Medulla oblongata (tissue), 1 donor: ENCODE data around the gene ARHGAP27.
"Not testable (repeated sequence)": the region's sequence is repeated elsewhere in the genome, so short reads cannot be mapped to it uniquely, and the experiment has no call there.

ENCODE experiments used
- DNase-seq: peaks from one replicate; pipeline ENCODE4 v3.0.0-alpha.2; 2015; ENCODE audit errors: extremely low spot score

The ARHGAP27 gene

GRCh38 chr17:45445901-45446743, 13.5 kb upstream of the ARHGAP27 start:
- DNase-seq: not testable (repeated sequence)

- DNase-seq: not testable (repeated sequence)
These were observed 12.5 kb upstream of the ARHGAP27 start for GRCh38 chr17:45444856-45445820.

DNA sequence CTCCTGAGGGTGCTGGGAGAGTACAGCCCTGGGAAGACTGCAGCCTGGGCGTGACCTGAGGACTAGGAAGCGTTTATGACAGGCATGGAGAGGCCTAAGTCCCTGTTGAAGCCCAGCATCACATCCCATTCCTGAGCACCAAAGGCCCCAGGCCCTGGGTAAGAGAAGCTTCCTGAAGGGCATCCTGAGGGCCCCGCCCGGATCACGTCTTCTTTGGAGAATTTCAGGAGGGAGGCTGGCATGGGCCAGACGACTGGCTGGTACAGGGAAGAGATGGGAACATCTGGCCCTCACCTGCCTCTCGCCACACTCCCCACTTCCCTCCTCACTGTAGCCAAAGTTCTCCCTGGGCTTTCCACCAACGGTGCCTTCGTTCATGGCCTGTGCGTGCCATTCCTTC, 11.6 kb upstream of the ARHGAP27 start:
- not testable (repeated sequence) for DNase-seq

DNA sequence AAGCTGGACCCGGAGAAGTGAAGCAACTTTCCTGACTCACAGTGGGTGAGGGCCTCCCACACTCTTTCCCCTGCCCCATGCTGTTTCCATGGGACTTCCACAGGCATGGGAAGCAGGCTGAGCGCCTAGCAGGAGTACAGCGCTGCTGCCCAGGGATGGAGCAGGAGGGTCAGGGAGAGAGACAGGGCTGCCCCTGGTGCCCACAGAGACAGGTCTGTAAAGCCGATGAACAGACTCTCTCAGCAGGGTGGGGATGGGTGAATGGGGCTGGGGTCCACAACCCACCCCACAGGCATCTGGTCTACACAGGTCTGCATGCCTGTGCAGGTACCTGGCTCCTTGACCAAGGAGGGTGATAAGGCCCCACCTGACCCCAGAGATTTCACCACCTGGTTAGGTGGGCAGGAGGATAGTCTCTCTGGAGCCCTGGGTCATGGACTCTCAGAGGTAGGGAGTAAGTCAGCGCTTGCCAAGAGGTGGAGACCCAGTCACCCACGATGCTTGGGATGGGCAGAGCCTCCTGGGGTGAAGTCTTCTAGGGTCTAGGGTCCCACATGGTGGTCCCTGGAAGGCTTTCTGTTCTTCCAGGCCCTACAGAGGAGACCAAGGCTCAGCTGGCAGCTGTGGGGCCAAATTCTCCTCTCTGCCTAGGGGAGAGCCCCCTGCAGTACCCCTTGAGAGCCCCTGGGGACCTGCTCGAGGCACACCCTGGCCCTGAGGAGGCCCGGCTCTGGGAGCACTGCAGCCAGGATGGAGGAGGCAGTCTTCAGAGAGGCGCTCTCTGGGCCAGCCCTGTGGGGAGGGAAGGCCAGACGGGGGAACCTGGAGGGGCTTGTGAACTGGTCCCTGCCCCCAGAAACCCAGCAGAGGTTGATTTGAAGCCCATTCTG, 10.9 kb upstream of the ARHGAP27 start:
- DNase-seq: not testable (repeated sequence)

- DNase-seq: no peak
These were observed 9.0 kb upstream of the ARHGAP27 start for GRCh38 chr17:45441526-45442310.

DNA sequence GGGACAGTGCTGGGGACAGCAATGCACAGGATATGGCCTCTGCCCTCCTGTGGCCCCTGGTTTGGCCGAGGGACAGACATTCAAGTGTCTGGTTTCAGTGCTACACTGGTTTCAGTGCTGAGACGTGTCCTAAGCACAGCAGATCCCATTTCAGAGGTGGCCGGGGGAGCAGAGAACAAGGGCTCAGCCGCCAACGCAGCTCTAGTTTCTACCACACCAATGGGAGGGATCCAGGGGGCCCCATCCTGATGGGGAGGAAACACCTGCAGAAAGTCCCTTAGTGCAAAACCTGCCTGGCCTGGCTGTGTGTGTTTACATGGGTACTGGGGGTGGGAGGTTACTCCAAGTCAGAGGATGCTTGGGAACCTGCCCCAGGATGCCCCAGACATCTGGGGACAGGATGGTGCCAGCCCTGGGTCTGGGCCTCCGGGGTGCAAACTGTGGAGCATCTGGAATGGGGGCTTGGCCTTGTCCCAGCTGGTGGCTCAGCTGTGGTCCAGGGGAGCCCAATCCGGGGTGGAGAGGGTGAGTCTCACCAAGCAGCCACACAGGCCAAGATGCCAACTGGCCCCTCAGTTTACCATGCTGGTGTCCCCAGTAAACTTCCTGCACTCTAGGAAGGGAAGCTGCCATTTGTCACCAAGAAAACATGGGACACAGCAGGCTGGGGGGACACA, 8.3 kb upstream of the ARHGAP27 start:
- DNase-seq: not testable (repeated sequence)

GRCh38 chr17:45440161-45440778, 7.6 kb upstream of the ARHGAP27 start:
- no peak for DNase-seq

DNA sequence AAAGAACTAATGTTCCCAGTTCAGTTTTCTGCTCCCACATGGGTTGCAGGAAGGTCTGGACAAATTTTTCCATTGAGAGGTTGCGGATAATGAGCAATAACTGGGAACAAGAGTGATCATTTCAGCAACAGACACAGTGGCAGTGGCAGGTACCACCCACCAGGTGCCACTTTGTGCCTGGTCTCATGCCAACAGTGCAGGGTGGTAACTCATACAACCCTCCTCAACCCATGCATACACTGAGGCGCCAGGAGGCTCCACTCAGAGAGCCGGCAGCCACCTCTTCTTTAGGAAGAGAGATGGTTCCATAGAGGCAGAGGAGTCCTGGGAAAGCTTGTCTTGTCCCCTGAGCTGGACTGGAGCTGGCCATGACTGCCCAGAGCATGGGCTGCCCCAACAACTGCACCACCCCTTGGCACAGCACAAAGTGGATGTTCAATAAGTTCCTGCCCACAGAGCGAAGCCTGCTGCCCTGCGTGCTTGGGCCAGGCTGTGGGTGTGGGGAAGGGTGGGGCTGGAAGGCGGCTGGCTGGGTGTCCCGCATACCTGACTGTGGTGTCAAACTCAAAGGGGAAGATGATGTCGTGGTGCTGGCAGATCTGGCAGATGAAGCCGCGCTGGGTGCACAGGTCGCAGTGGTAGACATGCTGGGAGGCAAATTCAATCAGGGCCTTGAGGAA, 6.4 kb upstream of the ARHGAP27 start:
- DNase-seq: no peak

GRCh38 chr17:45437465-45438283, 5.0 kb upstream of the ARHGAP27 start:
- no peak for DNase-seq

DNA sequence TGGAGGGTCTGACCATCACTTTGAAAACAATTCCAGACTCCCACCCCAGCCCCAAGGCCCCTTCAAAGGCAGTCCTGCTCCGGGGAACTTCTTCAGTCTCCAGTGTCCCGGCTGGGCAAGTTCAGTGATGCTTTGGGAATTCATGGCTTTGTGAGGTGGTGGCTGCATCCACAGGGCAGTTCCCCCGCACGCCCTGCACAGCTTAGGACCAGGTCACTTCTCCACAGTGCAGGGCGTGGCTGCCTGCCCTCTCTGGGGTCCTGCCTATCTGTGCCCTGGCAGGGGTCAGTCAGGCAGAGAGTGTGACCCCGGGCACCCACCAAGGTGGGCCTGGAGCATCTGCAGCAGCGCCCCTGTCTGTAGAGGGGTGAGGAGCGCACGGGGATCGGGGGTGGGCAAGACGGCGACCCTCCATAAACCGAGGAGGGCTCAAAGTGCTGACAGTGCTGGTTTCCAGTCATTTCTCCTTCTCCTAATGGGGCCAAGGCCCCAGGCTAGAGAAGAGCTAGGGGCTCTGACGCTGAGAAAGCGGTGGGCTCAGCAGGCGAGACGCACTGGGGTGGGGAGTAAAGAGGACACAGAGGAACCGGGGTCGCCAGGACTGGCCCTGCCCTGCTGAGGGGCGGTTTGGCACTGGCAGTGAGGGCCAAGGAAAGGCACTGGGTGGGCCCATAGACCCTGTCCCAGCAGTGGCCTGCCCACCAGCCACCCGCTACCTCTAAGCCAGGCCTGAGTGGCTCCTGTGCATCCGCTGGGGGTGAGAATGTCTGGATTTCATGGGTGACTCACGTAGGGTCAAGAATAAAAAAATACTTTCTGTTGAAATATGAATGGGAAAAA, 4.2 kb upstream of the ARHGAP27 start:
- DNase-seq: no peak

DNA sequence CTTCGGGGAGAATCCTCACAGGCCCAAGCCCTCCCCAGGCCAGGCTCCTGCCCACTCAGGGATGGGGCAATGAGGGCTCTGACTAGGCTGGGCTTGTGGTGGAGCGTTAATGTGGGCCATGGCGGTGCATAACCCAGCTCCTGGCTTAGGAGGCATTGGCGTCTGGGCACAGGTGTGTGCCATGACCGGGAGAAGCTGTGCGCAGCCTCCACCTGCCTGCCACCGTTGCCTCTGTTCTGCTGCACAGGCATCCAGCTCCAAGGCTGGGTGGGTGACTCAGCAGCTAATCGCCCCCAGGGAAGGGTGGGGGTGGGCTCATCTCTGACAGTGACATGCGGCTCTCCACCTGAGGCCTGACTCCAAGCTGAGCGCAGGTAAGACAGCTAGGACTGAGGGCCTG, 3.5 kb upstream of the ARHGAP27 start:
- no peak for DNase-seq

GRCh38 chr17:45435481-45435880, 2.8 kb upstream of the ARHGAP27 start:
- DNase-seq: no peak

DNA sequence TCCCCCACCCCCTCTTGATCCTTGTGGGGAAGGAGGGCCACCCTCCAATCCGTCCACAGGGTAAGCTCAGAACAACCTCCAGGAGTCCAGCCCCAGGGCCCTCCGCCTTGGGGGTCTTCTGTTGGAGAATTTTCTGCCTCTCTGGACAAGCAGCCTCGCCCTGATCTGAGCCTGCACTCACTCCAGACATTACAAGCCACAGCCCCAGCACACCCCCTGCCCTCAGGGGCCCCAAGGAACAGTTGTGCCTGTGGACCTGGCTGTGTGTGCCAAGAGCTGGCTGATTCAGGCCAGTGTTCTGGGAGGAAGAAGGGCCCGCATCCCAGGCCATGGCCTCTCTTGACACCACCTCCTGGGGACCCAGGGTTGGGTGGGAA, 477 bp upstream of the ARHGAP27 start:
- DNase-seq: no peak

- DNase-seq: no peak
These were observed 902 bp downstream of the ARHGAP27 start for GRCh38 chr17:45431531-45432404.

DNA sequence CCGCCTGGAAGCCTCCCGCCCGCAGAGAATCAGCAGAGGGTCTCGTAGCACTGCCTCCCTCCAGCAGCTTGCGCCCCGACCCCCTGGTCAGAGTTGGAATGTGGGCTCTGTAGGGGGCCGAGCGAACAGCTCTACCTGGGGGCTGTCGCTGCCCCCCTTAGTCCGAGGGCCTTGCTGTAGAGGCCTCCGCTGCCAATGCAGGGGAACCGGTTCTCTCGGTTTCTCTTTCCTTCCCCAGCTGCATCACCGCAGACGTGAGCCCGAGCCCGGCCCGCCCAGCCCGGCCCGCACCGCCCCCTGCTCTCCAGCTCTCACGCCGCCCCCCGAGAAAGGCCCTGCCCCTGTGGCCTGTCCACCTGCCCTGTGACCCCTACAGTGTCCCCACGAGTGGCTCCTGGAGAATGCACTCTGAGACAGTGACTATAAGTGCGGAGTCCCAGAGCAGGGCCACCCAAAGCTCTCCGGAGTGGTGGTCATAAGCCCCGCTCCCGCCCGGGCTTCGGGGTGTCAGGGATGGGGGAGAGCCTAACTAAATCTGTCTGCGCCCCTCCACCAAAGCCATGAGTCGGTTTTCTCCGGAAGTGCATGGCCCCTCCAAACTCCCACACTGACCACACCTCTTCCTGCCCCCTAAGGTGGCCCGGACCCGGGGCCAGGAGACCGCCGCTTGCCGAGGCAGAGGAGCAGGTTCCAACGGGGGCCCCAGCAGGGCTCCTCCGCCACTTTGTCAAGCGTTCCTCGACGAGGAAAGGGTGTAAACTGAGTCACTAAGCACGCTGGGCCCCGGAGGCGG, 1.7 kb downstream of the ARHGAP27 start:
- DNase-seq: no peak
